SU-DHL-6 (cell line): ENCODE measurements around the gene SLC35E2B.
"Not testable (repeated sequence)": the region's sequence is repeated elsewhere in the genome, so short reads cannot be mapped to it uniquely, and the experiment has no call there.

Experiments
- EZH2phosphoT487 ChIP-seq: fragments of 200-600 bp; sonication (generic), shearing (Covaris generic); conservative IDR thresholded peaks from 2 replicates; pipeline ENCODE4 v1.6.1; 2018; ENCODE audit warnings: mild to moderate bottlenecking, antibody characterized with exemption, low read length, moderate library complexity, mixed read lengths
- TF ChIP-seq, protein P1 (sequence below): fragments of 200-600 bp; sonication (generic); IDR thresholded peaks from one replicate; pipeline ENCODE4 v1.5.1; 2017; ENCODE audit warnings: antibody characterized with exemption, mild to moderate bottlenecking, low read length, moderate library complexity; ENCODE audit not compliant: insufficient read depth, poor library complexity, severe bottlenecking

DNA sequence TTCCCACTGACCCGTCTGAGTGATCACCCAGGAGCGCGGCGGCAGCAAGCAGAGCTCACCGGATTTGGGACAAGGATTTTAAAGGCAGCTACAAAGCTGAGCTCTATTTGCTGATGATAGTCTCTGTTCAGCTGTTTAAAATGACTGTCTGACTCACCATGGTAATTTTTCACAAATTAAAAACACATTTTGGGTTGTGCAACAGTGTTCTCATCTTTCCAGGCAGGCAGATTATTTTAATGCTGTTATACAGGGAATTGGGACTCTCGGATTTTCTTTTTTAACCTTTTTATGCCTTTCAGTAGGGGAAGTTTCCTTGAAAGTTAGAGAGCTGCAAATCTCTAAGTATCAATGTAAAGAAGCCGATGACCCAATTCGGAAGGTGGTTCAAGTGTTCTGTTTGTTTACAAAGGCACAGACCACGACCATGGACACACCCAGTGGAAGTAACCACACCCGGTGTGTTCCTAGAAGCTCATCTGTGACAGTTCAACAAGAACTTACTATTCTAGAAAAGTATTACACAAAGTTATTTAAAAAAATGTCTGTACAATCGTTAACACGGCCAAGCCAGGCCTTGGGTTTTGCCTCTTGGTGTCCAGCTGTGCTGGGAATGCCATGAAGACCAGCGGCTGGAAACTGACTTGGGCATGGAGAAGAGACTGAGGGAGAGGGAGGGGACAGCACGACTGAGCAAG is 35.9 kb upstream of the SLC35E2B start:
- TF ChIP-seq, protein P1, sequence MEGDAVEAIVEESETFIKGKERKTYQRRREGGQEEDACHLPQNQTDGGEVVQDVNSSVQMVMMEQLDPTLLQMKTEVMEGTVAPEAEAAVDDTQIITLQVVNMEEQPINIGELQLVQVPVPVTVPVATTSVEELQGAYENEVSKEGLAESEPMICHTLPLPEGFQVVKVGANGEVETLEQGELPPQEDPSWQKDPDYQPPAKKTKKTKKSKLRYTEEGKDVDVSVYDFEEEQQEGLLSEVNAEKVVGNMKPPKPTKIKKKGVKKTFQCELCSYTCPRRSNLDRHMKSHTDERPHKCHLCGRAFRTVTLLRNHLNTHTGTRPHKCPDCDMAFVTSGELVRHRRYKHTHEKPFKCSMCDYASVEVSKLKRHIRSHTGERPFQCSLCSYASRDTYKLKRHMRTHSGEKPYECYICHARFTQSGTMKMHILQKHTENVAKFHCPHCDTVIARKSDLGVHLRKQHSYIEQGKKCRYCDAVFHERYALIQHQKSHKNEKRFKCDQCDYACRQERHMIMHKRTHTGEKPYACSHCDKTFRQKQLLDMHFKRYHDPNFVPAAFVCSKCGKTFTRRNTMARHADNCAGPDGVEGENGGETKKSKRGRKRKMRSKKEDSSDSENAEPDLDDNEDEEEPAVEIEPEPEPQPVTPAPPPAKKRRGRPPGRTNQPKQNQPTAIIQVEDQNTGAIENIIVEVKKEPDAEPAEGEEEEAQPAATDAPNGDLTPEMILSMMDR: not testable (repeated sequence)
- not testable (repeated sequence) for TF ChIP-seq EZH2phosphoT487
